ENCODE results near the gene ESRRB. TPM values are rescaled to one million over a fixed set of nuclear protein-coding genes. Genes with fewer than 3 reads are reported as not detected.

The ESRRB gene
- total RNA-seq, 1 experiment from 2014 or later, result 1.6 TPM

- no peak for TF ChIP-seq MAX (CRISPR knock-in tag; IDR thresholded peaks at IDR 0.05)
- no peak for TF ChIP-seq OVOL2 (CRISPR knock-in tag; IDR thresholded peaks at IDR 0.05; ENCODE audit: borderline replicate concordance)
- TF ChIP-seq ZNF121 (CRISPR knock-in tag; IDR thresholded peaks at IDR 0.05), result no peak
- no peak for TF ChIP-seq ESRRA (CRISPR knock-in tag; IDR thresholded peaks at IDR 0.05; ENCODE audit: borderline replicate concordance)
- TF ChIP-seq SP1 (CRISPR knock-in tag; conservative IDR thresholded peaks at IDR 0.05), result no peak
- CTCF ChIA-PET, result interaction anchor here (1.0 to 1.3 kb wide), 2 partner anchors 73 to 152 kb away, joined by 5 to 6 read pairs; no protein-coding TSS in a partner anchor
- Mint-ChIP-seq H3K4me3 (no peak overlapping the region), H3K27me3 (ENCODE audit: low read depth) (no peaks in the 10 kb centered on the region), H3K4me1 (peaks cover 9% of the 10 kb centered on the region), H3K9me3 (no peaks in the 10 kb centered on the region), H3K36me3 (no peaks in the 10 kb centered on the region), H3K27ac (no peak overlapping the region)
- DNase-seq (ENCODE audit: low spot score), result no peak
- POLR2A ChIA-PET, result no interaction called here
- ATAC-seq, result no peak
These were observed 115.4 kb downstream of the ESRRB start for GRCh38 chr14:76491172-76491930.

GRCh38 chr14:76495983-76496382 is 120.0 kb downstream of the ESRRB start:
- Mint-ChIP-seq H3K4me1 (peaks cover 6% of the 10 kb centered on the region; the same call in 1 of the 2 replicates), H3K9me3 (no peaks in the 10 kb centered on the region), H3K27ac (no peak overlapping the region), H3K4me3 (no peak overlapping the region), H3K36me3 (no peaks in the 10 kb centered on the region), H3K27me3 (ENCODE audit: low read depth) (no peaks in the 10 kb centered on the region)
- no peak for ATAC-seq
- CTCF ChIA-PET, result interaction anchor here (0.8 to 1.9 kb wide), 4 partner anchors 22 to 128 kb away, joined by 3 to 5 read pairs (median 4); no protein-coding TSS in a partner anchor
- TF ChIP-seq GTF2I (CRISPR knock-in tag; conservative IDR thresholded peaks at IDR 0.05) (no peak), ELF4 (CRISPR knock-in tag; IDR thresholded peaks at IDR 0.05; ENCODE audit: low read depth) (no peak), ESRRA (CRISPR knock-in tag; IDR thresholded peaks at IDR 0.05; ENCODE audit: borderline replicate concordance) (no peak), OVOL2 (CRISPR knock-in tag; IDR thresholded peaks at IDR 0.05; ENCODE audit: borderline replicate concordance) (no peak), MAX (CRISPR knock-in tag; IDR thresholded peaks at IDR 0.05) (no peak), ZNF219 (CRISPR knock-in tag; IDR thresholded peaks at IDR 0.05; ENCODE audit: borderline replicate concordance) (no peak), ZMAT4 (CRISPR knock-in tag; IDR thresholded peaks at IDR 0.05) (no peak), NR1H2 (CRISPR knock-in tag; IDR thresholded peaks at IDR 0.05) (no peak), E2F4 (CRISPR knock-in tag; IDR thresholded peaks at IDR 0.05; ENCODE audit: borderline replicate concordance, low read depth) (no peak), JAZF1 (CRISPR knock-in tag; IDR thresholded peaks at IDR 0.05) (no peak), E2F5 (CRISPR knock-in tag; IDR thresholded peaks at IDR 0.05) (no peak), ZNF396 (CRISPR knock-in tag; IDR thresholded peaks at IDR 0.05; ENCODE audit: borderline replicate concordance) (no peak), FOXK1 (CRISPR knock-in tag; IDR thresholded peaks at IDR 0.05) (no peak), FOXP1 (CRISPR knock-in tag; IDR thresholded peaks at IDR 0.05; ENCODE audit: borderline replicate concordance) (no peak), ERG (CRISPR knock-in tag; IDR thresholded peaks at IDR 0.05) (no peak), ATF6 (CRISPR knock-in tag; IDR thresholded peaks at IDR 0.05) (no peak), SMAD3 (CRISPR knock-in tag; IDR thresholded peaks at IDR 0.05; ENCODE audit: borderline replicate concordance) (no peak), IRF1 (CRISPR knock-in tag; IDR thresholded peaks at IDR 0.05) (no peak)
- no peak for DNase-seq (ENCODE audit: low spot score)
- POLR2A ChIA-PET, result no interaction called here

All from WTC11 (cell line).